Uterus (tissue), 4 donors: ENCODE measurements around the gene KIAA1328. TPM values are rescaled to one million over a fixed set of nuclear protein-coding genes. Genes with fewer than 3 reads are reported as not detected.

Experiments
- DNase-seq, 2 donors: peaks; one replicate each; pipeline ENCODE4 v3.0.0-alpha.2; 2019 to 2020
- H3K27ac ChIP-seq, 2 donors: fragments of 200-600 bp; sonication (generic); 1 replicate in 1 of 2; 2 replicates in 1 of 2; pipeline ENCODE4 v1.5.1; 2016 to 2018
- H3K27me3 ChIP-seq, 2 donors: fragments of 200-600 bp; sonication (generic); one replicate each; pipeline ENCODE4 v1.5.1; 2018 to 2019; ENCODE audit warnings: control low read depth in 1 of 2
- H3K36me3 ChIP-seq, 2 donors: fragments of 200-600 bp; sonication (generic); one replicate each; pipeline ENCODE4 v1.5.1; 2019; ENCODE audit warnings: control low read depth in 1 of 2
- H3K4me1 ChIP-seq, 2 donors: fragments of 200-600 bp; sonication (generic); one replicate each; pipeline ENCODE4 v1.5.1; 2018 to 2019; ENCODE audit warnings: control low read depth in 1 of 2
- H3K4me3 ChIP-seq, 2 donors: fragments of 200-600 bp; sonication (generic); 1 replicate in 1 of 2; 2 replicates in 1 of 2; pipeline ENCODE4 v1.5.1; 2018 to 2019; ENCODE audit warnings: mild to moderate bottlenecking in 1 of 2
- H3K9me3 ChIP-seq, 2 donors: fragments of 200-600 bp; sonication (generic); one replicate each; pipeline ENCODE4 v1.5.1; 2019; ENCODE audit warnings: control low read depth in 1 of 2
- CTCF ChIP-seq, 4 experiments: fragments of 200-600 bp in 2 of 4; fragments of 450-650 bp in 2 of 4; sonication (generic) in 2 of 4; IDR thresholded peaks; one replicate each; pipeline ENCODE4 v1.5.1; 2016 to 2019; ENCODE audit warnings: antibody characterized with exemption in 4 of 4, mild to moderate bottlenecking in 2 of 4, moderate library complexity in 1 of 4
- POLR2A ChIP-seq, 2 donors: fragments of 450-650 bp; IDR thresholded peaks; one replicate each; pipeline ENCODE4 v1.6.1; 2016; ENCODE audit warnings: antibody characterized with exemption in 2 of 2, mild to moderate bottlenecking in 1 of 2, moderate library complexity in 1 of 2
- intact Hi-C: fragments of 100-400 bp; cut with DNase I; formaldehyde crosslinking; loops from one replicate; pipeline ENCODE4 v1.15.1; 2023; ENCODE audit warnings: low total_unique reads
- total RNA-seq, 4 donors: library from RNA; depleted of rRNA in 3 of 4; stranded (reverse); fragments of >200 nt in 3 of 4; gene quantifications; one replicate each; pipeline versions ENCODE4 v1.1.0 to v1.2.4, GENCODE V29; 2014 to 2023
- donor health status: DM: yes; HTN: yes; CAD: no.

The KIAA1328 gene
- total RNA-seq, 4 donors from 2014 or later = 16.5 to 55.1 (median 31.7) TPM

- Histone ChIP-seq H3K27ac (no peak overlapping the region), H3K4me3 (no peak overlapping the region), H3K27me3 (no peaks in the 10 kb centered on the region), H3K9me3 (no peaks in the 10 kb centered on the region), H3K36me3 (no peaks in the 10 kb centered on the region), H3K4me1 (no peaks in the 10 kb centered on the region)
- intact Hi-C loops = no loop called here
- peak in 1 of 2 donors; percentile 17 for DNase-seq
- TF ChIP-seq POLR2A (IDR thresholded peaks at IDR 0.05) (no peak), CTCF (IDR thresholded peaks at IDR 0.05) (peak; percentile 64 to 74 (median 68))
Measured at GRCh38 chr18:36809590-36810381, 19.1 kb upstream of the KIAA1328 start.

GRCh38 chr18:36811430-36811829 lies 17.5 kb upstream of the KIAA1328 start:
- H3K27me3 ChIP-seq = no peaks in the 10 kb centered on the region
- H3K27ac ChIP-seq = no peak overlapping the region
- DNase-seq = no peak
- no peaks in the 10 kb centered on the region for H3K9me3 ChIP-seq
- no peak overlapping the region for H3K4me3 ChIP-seq
- no peaks in the 10 kb centered on the region for H3K4me1 ChIP-seq
- TF ChIP-seq CTCF (IDR thresholded peaks at IDR 0.05) (no peak), POLR2A (IDR thresholded peaks at IDR 0.05) (no peak)
- no peaks in the 10 kb centered on the region for H3K36me3 ChIP-seq
- intact Hi-C loops = no loop called here

- Histone ChIP-seq H3K27ac (no peak overlapping the region), H3K27me3 (no peaks in the 10 kb centered on the region), H3K4me3 (no peak overlapping the region), H3K36me3 (no peaks in the 10 kb centered on the region), H3K9me3 (no peaks in the 10 kb centered on the region), H3K4me1 (no peaks in the 10 kb centered on the region)
- no peak for TF ChIP-seq POLR2A (IDR thresholded peaks at IDR 0.05)
- no peak for TF ChIP-seq CTCF (IDR thresholded peaks at IDR 0.05)
- DNase-seq = no peak
- intact Hi-C loops = no loop called here
Measured at GRCh38 chr18:36811955-36812354, 17.0 kb upstream of the KIAA1328 start.

GRCh38 chr18:36812678-36813077 lies 16.2 kb upstream of the KIAA1328 start:
- Histone ChIP-seq H3K4me1 (no peaks in the 10 kb centered on the region), H3K36me3 (no peaks in the 10 kb centered on the region), H3K27me3 (no peaks in the 10 kb centered on the region), H3K4me3 (no peak overlapping the region), H3K27ac (peak overlapping the region in 1 of 2 donors; percentile 39), H3K9me3 (no peaks in the 10 kb centered on the region)
- TF ChIP-seq POLR2A (IDR thresholded peaks at IDR 0.05) (no peak), CTCF (IDR thresholded peaks at IDR 0.05) (no peak)
- intact Hi-C loops = no loop called here
- peak in 1 of 2 donors; percentile 26 for DNase-seq

GRCh38 chr18:36813101-36813775 lies 15.7 kb upstream of the KIAA1328 start:
- peak overlapping the region; percentile 35 to 39 for H3K27ac ChIP-seq
- no peaks in the 10 kb centered on the region for H3K4me1 ChIP-seq
- TF ChIP-seq POLR2A (IDR thresholded peaks at IDR 0.05) (no peak), CTCF (IDR thresholded peaks at IDR 0.05) (no peak)
- no peaks in the 10 kb centered on the region for H3K9me3 ChIP-seq
- H3K4me3 ChIP-seq = no peak overlapping the region
- intact Hi-C loops = no loop called here
- no peaks in the 10 kb centered on the region for H3K27me3 ChIP-seq
- H3K36me3 ChIP-seq = no peaks in the 10 kb centered on the region
- no peak for DNase-seq
